B cell (primary cell): ENCODE measurements around the gene CAMK1.

Experiments
- CTCF ChIP-seq: fragments of 200-600 bp; IDR thresholded peaks from one replicate; pipeline ENCODE4 v1.8.0; 2022; ENCODE audit warnings: antibody characterized with exemption, mild to moderate bottlenecking
- EZH2 ChIP-seq: IDR thresholded peaks from 2 replicates; pipeline ENCODE4 v1.6.1; 2012; ENCODE audit warnings: borderline replicate concordance, low read depth, mild to moderate bottlenecking, moderate library complexity, low read length; ENCODE audit not compliant: insufficient read depth, poor library complexity, severe bottlenecking

- no peak for TF ChIP-seq EZH2
- TF ChIP-seq CTCF, result no peak
Observed at GRCh38 chr3:9781551-9781950, 11.8 kb upstream of the CAMK1 start.
